NCI-H1436 treated with DMSO at 0.1 percent for 48 hours (cell line): ENCODE measurements around the gene NAV2.

Source experiments
- DNase-seq: peaks from one replicate; lab custom pipeline; 2025; lab: John Stamatoyannopoulos, UW

Gene NAV2

GRCh38 chr11:19811380-19811779, 98.7 kb downstream of the NAV2 start:
- no peak for DNase-seq

- DNase-seq: no peak
Measured at GRCh38 chr11:19812096-19812495, 99.5 kb downstream of the NAV2 start.

GRCh38 chr11:19812710-19813109, 100.1 kb downstream of the NAV2 start:
- no peak for DNase-seq

GRCh38 chr11:19813158-19813879, 100.7 kb downstream of the NAV2 start:
- DNase-seq: no peak

GRCh38 chr11:19814421-19814820, 101.8 kb downstream of the NAV2 start:
- DNase-seq: no peak

GRCh38 chr11:19816040-19816439, 103.4 kb downstream of the NAV2 start:
- DNase-seq: no peak

GRCh38 chr11:19816817-19817216, 104.2 kb downstream of the NAV2 start:
- DNase-seq: no peak

- no peak for DNase-seq
Measured at GRCh38 chr11:19817265-19817851, 104.7 kb downstream of the NAV2 start.

GRCh38 chr11:19817870-19818269, 105.2 kb downstream of the NAV2 start:
- no peak for DNase-seq

- DNase-seq: no peak
Measured at GRCh38 chr11:19818619-19819018, 106.0 kb downstream of the NAV2 start.

GRCh38 chr11:19819148-19819547, 106.5 kb downstream of the NAV2 start:
- DNase-seq: peak; percentile 29

- no peak for DNase-seq
Measured at GRCh38 chr11:19820100-19820499, 107.5 kb downstream of the NAV2 start.

- no peak for DNase-seq
Measured at GRCh38 chr11:19821412-19821875, 108.8 kb downstream of the NAV2 start.

- no peak for DNase-seq
Measured at GRCh38 chr11:19821993-19822392, 109.4 kb downstream of the NAV2 start.

GRCh38 chr11:19822531-19822930, 109.9 kb downstream of the NAV2 start:
- no peak for DNase-seq

- DNase-seq: no peak
Measured at GRCh38 chr11:19826606-19827005, 114.0 kb downstream of the NAV2 start.

- no peak for DNase-seq
Measured at GRCh38 chr11:19827399-19828135, 114.9 kb downstream of the NAV2 start.

- no peak for DNase-seq
Measured at GRCh38 chr11:19828382-19829108, 115.9 kb downstream of the NAV2 start.

GRCh38 chr11:19829109-19829837, 116.6 kb downstream of the NAV2 start:
- DNase-seq: no peak

GRCh38 chr11:19832086-19832750, 119.6 kb downstream of the NAV2 start:
- no peak for DNase-seq

GRCh38 chr11:19832901-19833300, 120.3 kb downstream of the NAV2 start:
- DNase-seq: no peak
